Pulmonary artery endothelial cell (primary cell): ENCODE measurements around the gene KCTD2. TPM values are rescaled to one million over a fixed set of nuclear protein-coding genes. Genes with fewer than 3 reads are reported as not detected.
A peak's percentile ranks its signal among the peaks of the same experiment; 100 is the strongest.
"Not testable (repeated sequence)": the region's sequence is repeated elsewhere in the genome, so short reads cannot be mapped to it uniquely, and the experiment has no call there.

Experiments
- DNase-seq: peaks from one replicate; pipeline ENCODE4 v3.0.0-alpha.2; 2011; ENCODE audit warnings: low read depth, low spot score
- total RNA-seq: library from RNA; depleted of rRNA; stranded (reverse); fragments of >200 nt; gene quantifications from 2 replicates; pipeline ENCODE4 v1.2.3, GENCODE V29; 2014

Gene KCTD2
- total RNA-seq, 1 donor from 2014 or later, result 14.4 TPM

DNA sequence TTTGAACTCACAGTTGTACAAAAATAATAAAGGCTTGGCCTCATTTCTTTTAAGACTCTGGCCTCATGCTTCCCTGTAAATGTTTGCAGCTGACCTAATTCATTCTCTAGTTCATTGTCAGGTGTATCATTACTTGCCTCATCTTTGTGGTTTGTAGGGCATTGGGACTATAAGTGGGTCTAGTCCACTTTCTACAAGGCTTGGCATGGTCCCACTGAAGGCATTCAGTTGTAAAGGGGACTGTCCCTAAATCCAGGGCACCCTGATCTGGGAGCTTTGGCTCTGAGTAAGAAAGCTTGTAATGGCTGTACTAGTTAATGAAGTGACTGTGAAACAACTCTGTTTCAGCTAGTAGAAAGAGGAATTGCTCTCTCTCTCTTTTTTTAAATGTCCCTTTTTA, 2.7 kb downstream of the KCTD2 start:
- DNase-seq, result no peak

DNA sequence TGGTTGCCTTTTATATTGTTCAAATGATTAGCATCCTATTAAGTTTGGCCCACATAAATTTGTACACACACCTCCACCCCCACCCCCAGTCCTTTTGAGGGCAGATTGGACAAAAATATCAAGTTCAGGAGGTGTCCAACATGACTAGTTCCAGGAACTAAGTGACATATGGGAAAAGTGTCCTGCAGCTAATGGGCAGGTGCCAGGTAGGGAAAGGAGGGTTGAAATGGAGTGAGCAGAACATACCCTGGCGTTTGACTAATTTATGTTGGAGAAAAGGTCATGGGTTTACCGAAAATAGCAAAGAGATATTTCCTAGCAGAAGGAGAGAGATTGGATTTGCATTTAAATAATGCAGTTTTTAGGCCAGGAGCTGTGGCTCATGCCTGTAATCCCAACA, 4.9 kb downstream of the KCTD2 start:
- DNase-seq, result no peak

DNA sequence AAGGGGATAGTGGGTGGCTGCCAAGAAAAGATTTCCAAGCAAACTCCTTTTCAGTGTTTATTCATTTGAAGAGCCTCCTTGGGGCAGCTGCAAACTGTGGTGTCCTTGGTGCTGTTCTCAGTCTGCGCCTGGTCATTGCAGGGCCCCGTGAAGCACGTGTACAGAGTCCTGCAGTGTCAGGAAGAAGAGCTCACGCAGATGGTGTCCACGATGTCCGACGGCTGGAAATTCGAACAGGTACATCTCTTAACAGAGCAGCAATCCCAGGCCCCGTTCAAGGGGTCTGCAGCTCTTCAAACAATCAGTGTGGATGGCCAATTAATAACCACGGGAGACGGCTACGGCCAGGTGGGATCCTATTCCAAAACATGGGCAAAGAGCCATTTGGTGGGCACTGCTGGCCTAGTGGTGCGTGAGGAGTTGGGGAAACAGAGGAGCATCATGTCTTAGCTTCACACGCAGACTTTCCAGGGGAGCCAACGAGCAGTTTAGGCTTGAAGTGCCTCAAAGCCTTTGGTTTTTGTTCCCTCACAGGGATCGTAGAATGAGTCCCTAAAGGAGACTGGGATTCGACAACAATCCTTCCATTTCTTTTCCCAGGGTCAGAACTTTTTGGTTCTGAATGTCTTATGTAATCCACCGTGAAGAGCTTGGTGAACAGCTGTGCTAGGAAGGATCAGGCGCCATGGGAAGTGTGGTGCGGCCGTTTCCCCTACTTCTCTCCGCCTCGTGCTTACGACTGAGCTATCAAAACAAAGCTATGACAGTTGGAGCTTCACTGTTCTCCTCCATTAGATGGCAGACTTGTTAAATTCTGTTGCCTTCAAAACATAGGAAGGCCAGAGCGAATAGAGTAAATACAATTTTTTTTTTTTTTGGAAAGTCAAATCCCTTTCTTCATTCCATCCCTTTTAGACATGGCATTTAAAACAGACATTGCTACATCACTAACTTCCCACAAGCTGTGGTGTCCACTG, 12.6 kb downstream of the KCTD2 start:
- DNase-seq, result peak; percentile 27

DNA sequence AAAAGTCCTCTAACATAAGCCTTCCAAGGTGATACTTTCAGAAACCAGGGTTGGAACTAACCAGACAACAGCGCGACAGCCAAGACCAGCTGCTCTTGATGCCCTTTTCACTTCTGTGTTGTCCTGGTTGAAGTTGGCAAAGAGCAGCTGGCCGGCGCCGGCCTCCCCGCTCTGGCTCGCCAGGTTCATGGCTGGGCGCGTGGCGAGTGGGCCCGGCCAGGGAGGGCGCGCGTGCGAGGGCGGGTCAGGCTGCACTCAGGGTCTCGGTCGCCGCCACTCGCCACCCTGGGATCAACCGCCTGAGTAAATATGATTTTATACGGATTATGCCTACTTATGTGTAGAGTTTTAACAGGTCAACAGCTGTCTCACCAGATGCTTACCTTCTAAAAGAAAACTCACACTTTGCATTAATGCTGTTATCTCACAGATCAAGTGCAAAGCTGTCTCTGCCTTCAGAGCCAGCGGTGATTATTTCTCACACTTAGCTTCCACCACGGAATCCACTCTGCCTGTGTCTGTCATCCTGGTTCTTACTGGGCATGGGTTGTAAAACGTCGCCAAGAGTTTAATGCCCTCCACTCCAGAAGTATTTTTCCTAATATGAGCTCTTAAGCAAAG, 13.5 kb downstream of the KCTD2 start:
- DNase-seq, result no peak

DNA sequence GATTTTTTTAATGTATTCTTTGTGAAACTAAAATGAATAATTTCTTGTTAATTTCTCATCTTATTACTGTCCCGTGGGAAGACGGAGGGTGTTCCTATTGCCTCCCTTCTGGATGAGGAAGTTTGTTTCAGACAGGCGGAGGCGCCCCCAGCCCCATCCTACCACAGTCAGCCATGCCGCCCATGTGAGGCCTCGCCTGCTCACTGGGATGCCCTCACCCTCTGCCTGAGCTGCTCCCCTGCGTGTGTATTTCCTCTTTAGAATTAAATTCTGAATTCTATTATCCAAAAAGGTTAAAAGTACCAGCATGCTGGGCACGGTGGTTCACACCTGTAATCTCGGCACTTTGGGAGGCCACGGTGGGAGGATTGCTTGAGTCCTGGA, 14.0 kb downstream of the KCTD2 start:
- no peak for DNase-seq

DNA sequence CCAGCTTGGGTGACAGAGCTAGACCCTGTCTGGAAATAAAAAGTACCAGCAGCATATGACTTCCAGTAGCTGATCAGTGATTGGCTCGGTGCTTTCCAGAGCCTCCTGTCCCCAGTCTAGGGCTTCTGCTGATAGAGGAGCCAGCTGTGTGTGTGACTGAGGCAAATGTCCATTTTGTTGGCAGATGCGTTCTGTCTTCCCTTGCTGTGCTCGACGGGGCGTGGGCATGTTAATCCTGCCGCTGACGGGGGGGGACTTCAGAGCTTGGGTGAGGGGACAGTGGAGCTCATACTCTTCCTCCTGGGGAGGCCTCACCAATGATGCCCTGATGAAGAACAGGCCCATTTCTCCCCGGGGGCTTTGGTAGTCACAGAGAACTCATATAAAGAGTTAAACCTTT, 14.6 kb downstream of the KCTD2 start:
- no peak for DNase-seq

DNA sequence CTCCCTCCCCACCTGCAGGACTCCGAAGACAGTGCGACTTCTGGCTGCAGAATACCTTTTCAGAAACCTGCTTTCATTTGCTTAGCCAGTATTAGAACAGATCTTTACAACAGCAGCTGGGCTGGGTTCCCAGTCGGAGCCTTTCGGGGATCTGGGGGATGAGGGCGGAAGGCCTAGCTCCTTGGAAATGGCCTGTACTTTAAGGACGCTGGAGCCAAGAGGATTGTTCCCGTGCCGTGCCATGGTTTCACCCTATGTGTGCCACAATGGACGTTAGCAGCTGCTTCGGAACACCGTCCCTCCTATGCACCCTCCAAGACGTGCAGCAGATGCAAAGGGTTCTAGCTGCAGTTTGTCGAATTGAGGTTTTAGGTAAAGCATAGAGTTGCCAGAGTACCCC, 16.2 kb downstream of the KCTD2 start:
- no peak for DNase-seq

DNA sequence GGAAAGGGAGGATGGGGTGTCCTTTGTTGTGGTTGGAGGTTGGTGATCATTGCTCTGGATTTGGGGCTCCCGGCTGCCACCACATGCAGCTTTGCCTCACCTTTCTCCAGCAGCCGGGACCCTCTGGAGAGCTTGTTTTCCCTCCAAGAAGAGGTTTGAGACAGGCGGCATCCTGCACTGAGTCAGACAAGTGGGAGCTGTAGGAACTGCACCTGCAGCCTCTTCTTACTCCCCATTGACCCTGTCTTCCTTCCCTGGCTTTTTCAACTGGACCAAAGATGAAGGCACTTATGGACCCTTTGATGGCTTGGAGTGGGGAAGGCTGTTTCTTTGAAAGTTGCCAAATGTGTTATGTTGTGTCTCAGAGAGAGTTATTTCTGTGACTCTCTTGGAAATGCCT, 16.6 kb downstream of the KCTD2 start:
- no peak for DNase-seq

DNA sequence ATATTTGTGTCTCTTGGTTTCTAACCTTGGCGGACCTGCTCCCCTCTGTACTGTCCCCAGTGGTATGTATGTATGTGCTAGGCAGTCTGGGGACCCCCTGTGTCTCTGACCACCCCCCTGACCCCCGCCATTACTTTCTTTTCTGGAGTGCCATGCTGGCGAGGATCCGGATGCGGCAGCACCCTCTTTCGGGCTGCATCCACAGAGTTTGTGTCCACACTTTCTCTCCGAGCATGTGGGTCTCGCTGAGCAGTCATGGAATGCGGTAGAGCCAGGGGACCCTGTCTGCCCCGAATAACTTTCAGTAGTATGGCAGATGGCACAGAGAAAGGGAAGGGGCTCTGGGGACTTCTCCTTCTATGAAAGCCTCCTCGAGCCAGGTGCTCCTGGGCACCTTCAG, 17.0 kb downstream of the KCTD2 start:
- no peak for DNase-seq

DNA sequence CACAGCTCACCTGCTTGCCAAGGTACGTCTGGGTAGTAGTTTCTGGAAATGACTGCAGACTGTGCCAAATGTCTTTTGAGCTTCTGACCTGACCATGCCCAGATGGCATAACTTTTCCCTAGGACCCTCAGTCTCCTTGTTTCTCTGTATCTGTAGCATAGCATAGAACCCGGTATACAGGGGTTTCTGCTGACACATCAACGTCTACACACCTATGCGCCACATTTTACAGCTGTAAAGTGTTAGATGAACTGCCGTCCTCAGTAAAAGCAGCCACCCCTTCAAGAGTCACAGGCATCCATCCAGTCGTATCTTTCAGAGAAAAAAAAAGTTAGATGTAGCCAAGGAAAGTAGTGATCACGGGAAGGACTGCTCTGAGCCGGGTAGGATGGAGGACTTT, 17.4 kb downstream of the KCTD2 start:
- no peak for DNase-seq

DNA sequence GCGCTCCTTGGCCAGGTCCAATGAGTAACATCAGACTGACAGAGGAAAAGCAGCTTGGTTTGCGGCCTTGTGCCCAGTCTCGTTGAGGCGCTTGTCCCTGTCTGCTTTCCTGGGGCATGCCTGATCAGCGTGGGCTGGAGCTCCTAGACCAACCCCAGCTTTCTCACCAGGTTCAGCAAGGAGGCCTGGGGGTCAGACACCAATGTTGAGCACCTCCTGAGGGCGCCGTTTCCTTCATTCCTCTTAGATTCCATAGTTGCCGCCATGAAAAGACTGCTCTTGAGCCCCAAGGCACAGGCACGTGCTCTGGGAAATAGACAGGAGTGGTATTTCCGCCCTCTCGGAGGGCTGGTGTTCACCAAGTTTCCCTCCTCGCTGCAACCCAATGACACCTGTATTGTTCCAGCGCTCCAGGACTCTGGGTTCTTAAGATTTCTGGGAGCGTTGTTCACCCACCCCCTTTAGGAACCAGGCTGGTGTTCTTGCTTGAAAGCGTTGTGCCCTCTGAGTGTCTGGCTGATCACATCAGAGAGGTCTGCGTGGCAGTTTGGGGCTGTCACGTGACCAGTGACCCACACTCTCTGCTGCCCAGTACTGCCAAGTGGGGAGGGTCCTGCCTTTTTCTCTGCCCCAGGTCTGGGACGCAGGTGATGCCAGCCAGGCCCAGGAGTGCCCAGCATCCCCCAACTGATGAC, 18.0 kb downstream of the KCTD2 start:
- no peak for DNase-seq

DNA sequence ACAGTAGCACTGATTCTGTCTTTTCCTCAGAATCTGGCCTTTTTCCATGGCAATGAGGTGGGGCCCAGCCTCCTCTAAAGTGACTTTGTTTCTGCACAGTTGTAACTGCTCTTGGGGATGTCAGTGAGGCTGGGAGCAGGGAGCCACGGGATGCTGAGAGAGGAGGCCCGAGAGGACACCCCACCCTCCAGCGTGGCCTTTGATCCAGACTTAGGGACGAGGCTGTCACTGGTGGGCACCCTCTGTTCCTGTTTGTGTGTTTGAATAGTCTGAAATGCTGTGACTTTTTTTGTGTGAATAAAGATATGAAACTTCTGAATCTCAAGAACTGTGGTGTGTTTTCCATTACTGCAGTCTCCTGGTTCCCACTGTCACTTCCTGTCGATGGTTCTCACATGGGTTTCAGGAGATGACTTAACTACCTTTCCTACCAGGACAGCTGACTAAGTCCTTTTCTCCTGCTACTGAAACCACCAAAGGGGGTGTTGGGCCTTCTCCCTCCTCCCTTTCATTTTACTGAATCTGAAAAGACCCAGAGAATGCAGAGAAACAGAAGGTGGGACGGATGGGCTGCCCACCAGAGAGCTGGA, 18.6 kb downstream of the KCTD2 start:
- DNase-seq, result no peak

DNA sequence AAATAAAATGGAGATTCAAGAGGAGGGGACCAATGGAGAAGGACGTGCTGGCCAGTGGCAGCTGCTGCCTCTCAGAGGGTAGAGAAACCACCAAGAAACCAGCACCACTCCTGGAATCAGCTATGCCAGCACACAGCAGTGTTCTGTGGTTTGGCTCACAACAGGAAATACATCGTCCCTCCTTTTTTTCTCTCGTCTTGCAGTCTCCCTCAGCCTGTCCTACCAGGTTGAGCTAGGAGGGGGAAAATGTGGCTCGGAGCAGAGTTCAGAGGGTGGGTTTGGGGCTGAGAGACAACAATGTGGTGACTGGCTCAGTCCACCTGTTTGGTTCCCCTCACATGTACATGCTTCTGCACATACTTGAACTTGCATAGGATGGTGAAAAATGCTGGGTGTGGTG, 20.8 kb downstream of the KCTD2 start:
- no peak for DNase-seq

DNA sequence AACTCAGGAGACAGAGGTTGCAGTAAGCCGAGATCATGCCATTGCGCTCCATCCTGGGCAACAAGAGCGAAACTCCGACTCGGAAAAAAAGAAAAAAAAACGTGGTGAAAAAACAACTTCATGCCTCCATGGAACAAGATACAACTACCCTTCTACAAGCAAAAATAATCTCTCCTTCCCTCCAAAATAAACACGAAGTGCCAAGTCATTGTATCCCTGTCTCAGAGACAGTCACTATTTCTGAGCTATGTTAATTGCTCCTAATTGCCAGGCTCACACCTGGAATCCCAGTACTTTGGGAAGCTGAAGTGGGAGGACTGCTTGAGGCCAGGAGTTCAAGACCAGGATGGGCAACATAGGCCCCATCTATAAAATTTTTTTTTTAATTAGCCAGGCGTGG, 21.7 kb downstream of the KCTD2 start:
- DNase-seq, result no peak

DNA sequence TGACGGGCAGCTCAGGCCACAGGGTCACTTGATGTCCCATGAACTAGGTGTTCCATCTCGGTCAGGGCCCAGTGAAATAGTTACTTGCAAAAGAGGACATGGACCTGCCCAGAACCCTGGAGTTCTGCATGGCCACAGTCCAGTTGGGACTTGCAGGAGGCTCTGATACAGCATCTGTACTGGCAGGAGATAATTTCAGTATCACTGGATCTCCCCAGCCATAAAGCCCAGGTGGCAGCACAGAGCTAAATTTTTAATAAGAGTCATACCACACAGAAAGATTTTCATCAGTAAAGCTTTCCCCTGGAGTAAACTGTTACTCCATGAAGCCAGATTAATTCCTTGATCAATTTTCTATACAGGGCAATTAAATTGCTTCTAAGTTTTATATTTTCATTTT, 22.8 kb downstream of the KCTD2 start:
- DNase-seq, result no peak

DNA sequence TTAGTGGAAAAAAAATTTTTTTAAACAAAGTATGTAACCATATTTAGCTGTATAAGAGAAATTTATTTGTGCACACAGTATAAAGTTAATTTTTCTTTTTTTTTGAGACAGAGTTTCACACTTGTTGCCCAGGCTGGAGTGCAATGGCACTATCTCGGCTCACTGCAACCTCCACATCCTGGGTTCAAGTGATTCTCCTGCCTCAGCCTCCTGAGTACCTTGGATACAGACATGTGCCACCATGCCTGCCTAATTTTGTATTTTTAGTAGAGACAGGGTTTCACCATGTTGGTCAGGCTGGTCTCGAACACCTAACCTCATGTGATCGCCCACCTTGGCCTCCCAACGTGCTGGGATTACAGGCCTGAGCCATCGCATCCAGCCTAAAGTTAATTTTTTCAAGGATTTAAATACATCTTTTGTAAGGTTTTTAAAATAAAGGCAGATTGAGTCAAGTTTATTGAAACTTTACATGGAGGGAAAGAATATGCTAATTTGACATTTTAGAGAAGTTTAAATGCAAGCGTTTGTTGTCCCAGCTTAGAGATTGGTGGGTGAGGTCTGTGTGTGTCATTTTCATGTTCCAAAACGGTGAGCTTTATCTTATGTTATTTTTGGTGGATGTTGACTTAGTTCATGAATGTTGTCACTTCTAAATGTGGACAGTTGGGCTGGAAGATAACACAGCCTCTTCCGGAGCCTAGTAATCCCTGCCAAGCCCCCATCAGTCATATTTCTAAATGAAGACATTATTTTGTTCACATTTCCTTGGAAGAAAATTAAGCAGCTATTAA, 24.6 kb downstream of the KCTD2 start:
- not testable (repeated sequence) for DNase-seq

DNA sequence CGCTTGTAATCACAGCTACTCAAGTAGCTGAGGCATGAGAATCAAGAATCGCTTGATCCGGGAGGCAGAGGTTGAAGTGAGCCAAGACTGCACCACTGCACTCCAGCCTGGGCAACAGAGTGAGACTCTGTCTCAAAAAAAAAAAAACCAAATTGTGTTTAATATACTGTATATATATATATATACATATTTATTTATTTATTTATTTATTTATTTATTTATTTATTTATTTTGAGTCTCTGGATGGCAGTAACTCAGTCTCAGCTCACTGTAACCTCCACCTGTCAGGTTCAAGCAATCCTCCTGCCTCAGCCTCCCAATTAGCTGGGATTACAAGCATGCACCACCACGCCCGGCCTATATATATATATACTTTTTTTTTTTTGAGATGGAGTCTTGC, 25.9 kb downstream of the KCTD2 start:
- not testable (repeated sequence) for DNase-seq

DNA sequence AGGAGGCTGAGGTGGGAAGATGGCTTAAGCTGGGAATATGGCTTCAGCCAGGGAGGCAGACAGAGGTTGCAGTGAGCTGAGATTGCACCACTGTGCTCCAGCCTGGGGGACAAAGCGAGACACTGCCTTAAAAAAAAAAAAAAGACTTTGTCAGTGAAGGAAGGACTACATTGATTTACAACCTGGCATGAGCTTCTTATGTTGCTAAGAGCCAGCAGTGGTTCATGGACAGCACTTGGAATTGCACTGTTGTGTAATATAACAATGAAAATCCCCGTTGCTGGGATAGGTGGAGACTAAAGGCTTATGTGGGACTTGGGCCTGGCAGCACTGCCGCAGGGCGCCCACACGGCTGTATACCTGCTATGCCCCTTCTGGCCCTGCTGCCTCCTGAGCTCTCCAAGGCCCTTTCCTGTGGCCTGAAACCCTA, 26.6 kb downstream of the KCTD2 start:
- DNase-seq, result no peak

DNA sequence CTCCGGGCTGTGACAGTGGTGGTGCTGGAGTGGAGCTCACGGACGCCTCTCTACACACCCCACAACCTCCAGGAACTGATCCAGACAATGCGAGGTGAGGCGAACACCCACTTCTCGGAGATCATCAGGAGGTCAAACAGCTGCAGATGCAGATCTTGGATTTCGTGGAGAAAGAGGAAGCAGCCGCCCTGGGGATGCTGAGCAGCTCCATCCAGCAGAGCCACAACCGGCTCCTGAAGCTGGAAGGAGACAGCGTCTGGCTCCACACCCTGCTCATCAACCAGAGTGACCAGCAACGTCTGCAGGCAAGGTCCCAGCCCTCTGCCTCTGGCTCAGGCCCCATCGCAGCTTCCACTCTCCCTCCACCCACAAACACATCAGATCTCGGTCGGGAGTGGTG, 27.5 kb downstream of the KCTD2 start:
- DNase-seq, result no peak

DNA sequence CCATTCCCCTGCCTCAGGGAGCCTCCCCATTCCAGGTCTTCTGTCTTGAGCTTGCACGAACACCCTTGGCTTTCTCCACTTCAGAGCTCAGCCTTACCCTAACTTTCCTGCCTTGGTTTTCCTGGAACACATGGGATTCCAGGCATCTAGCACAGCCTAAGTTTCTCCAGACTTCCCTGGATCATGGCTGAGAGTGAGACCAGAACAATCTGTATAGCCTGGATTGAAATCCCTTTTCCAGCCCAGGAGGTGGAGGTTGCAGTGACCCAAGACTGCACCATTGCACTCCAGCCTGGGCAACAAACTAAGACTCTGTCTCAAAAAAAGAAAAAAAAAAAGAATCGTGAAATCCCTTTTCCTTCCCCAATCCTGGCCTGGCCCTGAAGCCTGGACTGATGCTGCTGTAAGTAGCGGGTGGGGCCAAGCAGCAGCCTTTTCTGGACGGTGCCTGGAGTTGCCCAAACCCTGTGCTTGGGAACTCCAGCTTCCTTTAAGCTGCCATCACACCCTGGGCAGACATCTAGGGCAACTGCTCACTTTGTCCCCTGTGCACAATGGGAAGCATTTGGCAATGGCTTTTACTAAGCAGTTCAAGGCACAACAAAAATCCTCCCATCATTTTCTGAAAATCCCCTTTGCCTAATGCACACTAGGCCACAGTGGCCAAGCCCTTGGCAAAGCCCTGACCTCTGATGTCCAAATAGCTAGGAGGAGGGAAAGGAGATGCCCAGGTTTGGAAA, 28.7 kb downstream of the KCTD2 start:
- DNase-seq, result no peak
